Purkinje cell (primary cell): ENCODE results near the gene MRS2. TPM values are rescaled to one million over a fixed set of nuclear protein-coding genes. Genes with fewer than 3 reads are reported as not detected.

ENCODE experiments used
- polyA plus RNA-seq: library from polyadenylated mRNA; unstranded; fragments of >200 nt; fragmentation: Nextera tagmentation; gene quantifications from 2 replicates; pipeline ENCODE4 v1.2.1, GENCODE V29; 2014

Gene MRS2
- 35.9 and 42.1 TPM in 2 replicates for polyA plus RNA-seq

GRCh38 chr6:24402697-24403500 is at the start of gene MRS2:
Gene MRS2 (plus strand): TSS chr6:24402936. CDS start chr6:24403047, 111 bp downstream.

GRCh38 chr6:24357336-24358218 is 45.2 kb upstream of the MRS2 start, which contains the start of gene DCDC2:
Gene DCDC2 (minus strand): TSS chr6:24358059. CDS start chr6:24357750, 309 bp downstream.

Other genes with a start within 250 kb of the MRS2 start
- 0.40 and 0.43 TPM in 2 replicates for gene DCDC2, start 44.9 kb upstream of the MRS2 start, polyA plus RNA-seq
- 5.4 and 6.0 TPM in 2 replicates for gene GPLD1, start 86.6 kb downstream of the MRS2 start, polyA plus RNA-seq
- gene ALDH5A1, start 92.0 kb downstream of the MRS2 start, polyA plus RNA-seq: 25.9 and 39.7 TPM in 2 replicates
- 5.2 and 8.7 TPM in 2 replicates for gene KIAA0319, start 243.3 kb downstream of the MRS2 start, polyA plus RNA-seq